Lower leg skin (tissue), 3 donors: Measurements from ENCODE around the gene ABLIM1.

Source experiments
- CTCF ChIP-seq, 3 donors: fragments of 450-650 bp; IDR thresholded peaks; one replicate each; pipeline ENCODE4 v1.5.1; 2016; ENCODE audit warnings: antibody characterized with exemption in 3 of 3, mild to moderate bottlenecking in 3 of 3, moderate library complexity in 2 of 3
- POLR2A ChIP-seq, 2 donors: fragments of 450-650 bp; IDR thresholded peaks; one replicate each; pipeline ENCODE4 v1.6.1; 2016 to 2017; ENCODE audit warnings: antibody characterized with exemption in 2 of 2, mild to moderate bottlenecking in 1 of 2, moderate library complexity in 1 of 2

- TF ChIP-seq CTCF (IDR thresholded peaks at IDR 0.05) = no peak
- TF ChIP-seq POLR2A (IDR thresholded peaks at IDR 0.05) = no peak
Measured at GRCh38 chr10:114652402-114653368, 5.4 kb downstream of the ABLIM1 start.
